GM19372 (cell line): ENCODE measurements around the gene CDK17.

Experiments used
- ATAC-seq: cut with Tn5 transposase; IDR thresholded peaks from one replicate; pipeline ENCODE4 v1.9.1; 2021; ENCODE audit warnings: mild to moderate bottlenecking, low read depth, moderate library complexity; ENCODE audit not compliant: unreplicated experiment

The CDK17 gene

GRCh38 chr12:96274331-96274730, 125.9 kb downstream of the CDK17 start:
- ATAC-seq: no peak

GRCh38 chr12:96271469-96272199, 128.6 kb downstream of the CDK17 start:
- ATAC-seq: no peak

DNA sequence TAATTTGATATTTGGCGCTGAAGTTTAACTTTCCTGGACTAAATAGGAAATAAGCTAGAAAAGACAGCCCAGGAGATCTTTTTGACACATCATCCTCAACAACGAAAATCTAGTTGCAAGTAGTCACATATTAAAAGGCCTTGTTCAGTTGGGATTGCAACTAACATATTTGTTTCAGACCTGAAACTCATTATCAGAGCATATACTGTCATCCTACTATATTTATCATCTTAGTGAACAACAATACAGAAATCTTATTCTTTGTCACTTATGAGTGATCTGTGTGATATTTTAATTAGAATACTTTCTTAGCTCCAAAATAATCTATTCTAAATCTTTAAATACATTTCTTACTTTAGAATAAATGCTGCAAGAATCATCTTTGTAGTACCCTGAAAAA, 134.0 kb downstream of the CDK17 start:
- no peak for ATAC-seq

GRCh38 chr12:96265836-96266235, 134.4 kb downstream of the CDK17 start:
- ATAC-seq: no peak

DNA sequence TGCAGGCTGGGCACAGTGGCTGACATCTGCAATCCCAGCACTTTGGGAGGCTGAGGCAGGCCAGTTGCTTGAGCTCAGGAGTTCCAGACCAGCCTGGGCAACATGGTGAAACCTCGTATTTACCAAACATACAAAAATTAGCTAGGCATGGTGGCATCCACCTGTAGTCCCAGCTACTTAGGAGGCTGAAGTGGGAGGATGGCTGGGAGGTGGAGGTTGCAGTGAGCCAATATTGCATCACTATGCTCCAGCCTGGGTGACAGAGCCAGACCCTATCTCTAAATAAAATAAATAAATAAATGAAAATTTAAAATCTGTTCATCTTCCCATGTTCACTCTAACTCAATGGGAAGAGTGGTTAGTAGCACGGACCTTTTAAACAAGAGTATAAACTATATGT, 134.8 kb downstream of the CDK17 start:
- ATAC-seq: no peak

DNA sequence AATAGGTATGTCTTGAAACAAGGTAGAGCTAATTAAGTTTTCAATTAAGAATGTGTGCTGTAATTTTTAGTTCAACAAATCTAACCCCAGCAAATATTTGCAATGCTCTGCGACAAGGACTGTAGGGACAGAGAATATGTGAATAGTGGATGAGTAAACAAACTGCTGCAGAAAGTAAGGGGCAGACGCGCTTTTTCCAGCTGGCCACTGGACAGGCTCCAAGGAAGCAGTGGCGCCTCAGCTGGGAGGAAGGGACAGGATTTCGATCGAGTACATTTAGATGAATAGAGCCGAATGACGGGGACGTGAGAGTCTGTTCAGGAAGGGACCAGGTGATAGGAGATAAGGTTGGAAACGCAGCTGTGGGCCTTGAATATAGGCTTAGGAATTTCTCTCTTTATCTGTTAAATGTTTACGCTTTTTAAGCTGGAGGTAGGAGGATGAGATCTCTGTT, 136.8 kb downstream of the CDK17 start:
- ATAC-seq: no peak

DNA sequence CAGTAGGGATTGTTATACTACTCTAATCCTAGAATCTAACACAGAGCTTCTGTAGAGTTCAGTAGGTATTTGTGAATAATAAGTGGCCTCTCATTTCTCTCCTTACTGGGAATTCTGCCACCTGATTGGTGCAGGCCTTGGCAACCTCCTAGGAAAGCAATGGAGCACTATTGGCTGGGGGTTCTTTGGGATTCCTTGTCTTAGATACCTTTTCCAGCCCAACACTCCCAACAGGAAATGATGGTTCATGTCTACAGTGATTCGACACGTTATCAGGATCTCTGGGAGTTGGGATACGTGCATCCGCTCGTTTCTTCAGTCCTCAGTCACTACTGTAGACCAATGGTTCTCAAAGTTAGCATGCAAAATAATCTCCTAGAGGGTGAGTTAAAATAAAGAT, 138.7 kb downstream of the CDK17 start:
- ATAC-seq: no peak

- no peak for ATAC-seq
Measured at GRCh38 chr12:96260644-96261043, 139.6 kb downstream of the CDK17 start.

GRCh38 chr12:96260231-96260630, 140.0 kb downstream of the CDK17 start:
- ATAC-seq: no peak

GRCh38 chr12:96258104-96258961, 141.9 kb downstream of the CDK17 start:
- ATAC-seq: no peak

DNA sequence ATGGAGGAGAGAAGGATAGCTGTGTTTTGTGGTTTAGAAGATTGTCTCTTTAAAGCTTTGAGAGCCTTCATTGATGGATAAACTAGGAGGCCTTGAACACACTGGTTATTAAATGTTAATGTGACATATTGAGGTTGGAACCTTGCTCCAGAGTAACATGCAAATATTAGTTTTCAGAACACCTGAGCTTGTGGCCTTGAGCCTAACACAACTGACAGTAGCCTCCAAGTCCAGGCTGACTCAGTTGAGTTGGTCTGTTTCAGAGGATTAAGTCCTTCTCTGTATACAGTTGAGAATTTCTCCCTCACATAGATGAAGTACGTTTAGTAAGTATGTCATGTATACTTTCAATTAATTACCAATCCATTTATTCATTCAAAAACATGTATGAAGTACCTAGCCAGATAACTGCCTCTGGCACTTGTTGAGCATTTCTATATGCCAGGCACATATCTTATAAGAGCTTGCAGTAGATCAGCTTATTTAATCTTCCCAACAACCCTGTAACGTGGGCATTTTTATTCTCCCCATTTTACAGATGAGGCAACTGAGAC, 142.6 kb downstream of the CDK17 start:
- no peak for ATAC-seq

GRCh38 chr12:96256672-96257361, 143.4 kb downstream of the CDK17 start:
- ATAC-seq: no peak

GRCh38 chr12:96255077-96255476, 145.2 kb downstream of the CDK17 start:
- no peak for ATAC-seq

DNA sequence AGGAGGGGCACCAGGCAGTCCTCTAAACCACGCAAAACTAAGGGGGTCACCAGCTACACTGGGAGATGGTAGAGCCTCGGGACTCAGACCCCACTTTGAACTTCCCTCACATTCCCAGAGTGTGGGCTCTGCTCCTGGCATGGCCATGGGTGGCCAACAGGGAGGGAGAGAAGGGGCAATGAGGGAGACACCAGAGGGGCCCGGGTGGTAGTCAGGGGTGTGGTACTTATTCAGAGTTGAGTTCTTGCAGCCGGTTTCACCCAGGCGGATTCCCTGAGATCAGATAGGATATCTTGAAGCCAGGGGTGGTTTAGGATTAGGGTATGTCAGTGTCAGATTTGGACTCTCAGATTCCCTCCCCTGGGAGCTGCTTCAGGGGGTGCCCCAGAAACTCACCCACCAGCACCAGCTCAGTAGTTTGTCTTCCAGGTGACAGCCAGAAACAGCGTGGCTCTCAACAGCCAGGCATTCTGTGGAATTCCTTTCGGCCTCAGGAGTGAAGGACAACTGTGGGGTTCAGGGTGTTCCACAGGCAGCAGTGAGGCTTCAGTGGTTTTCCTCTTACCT, 150.0 kb downstream of the CDK17 start:
- ATAC-seq: no peak

DNA sequence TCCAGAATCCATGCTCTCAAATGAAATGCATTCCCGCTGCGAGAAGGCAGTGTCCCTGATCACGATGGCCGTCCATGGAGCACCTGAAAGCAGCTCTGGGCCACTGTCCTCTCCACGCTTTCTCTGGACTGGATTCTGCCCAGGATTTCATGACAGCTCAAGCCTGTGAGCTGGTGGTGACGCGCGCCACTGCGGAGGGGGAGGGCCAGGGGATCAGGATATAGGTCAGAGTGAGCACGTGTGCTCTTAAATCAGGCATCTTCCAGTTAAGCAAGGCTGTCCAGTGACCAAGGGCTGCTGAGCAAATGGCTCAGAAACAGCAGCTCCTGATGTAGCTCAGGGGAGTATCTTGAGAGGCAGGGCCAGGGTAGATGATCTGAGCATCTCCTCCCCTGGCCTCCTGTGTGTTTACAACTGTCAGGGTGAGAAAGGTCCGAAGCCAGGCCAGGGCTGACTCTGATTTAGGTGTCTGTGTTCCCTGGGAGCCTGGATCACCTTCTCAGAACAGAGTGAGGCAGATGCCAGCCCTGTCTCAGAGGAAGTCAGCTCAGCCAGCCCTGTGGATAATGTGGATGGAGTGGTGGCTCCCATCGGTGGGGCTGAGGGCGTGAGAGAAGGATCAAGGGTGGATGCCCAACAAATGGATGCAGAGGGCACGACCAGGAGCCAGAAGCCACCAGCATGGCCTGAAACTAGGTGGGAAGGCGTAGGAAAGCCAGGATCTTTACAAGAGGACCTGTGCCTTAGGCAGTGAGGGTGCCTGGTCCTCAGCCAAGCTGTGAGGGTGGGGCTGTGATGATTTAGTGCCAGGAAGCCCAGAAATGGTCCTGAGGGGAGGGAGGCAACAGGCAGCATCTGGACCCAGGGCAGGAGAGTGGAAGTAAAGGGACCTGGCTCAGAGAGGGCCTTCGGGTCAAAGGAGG, 150.8 kb downstream of the CDK17 start:
- ATAC-seq: no peak

- ATAC-seq: no peak
Measured at GRCh38 chr12:96248136-96248931, 151.9 kb downstream of the CDK17 start.

- no peak for ATAC-seq
Measured at GRCh38 chr12:96247563-96247962, 152.7 kb downstream of the CDK17 start.

DNA sequence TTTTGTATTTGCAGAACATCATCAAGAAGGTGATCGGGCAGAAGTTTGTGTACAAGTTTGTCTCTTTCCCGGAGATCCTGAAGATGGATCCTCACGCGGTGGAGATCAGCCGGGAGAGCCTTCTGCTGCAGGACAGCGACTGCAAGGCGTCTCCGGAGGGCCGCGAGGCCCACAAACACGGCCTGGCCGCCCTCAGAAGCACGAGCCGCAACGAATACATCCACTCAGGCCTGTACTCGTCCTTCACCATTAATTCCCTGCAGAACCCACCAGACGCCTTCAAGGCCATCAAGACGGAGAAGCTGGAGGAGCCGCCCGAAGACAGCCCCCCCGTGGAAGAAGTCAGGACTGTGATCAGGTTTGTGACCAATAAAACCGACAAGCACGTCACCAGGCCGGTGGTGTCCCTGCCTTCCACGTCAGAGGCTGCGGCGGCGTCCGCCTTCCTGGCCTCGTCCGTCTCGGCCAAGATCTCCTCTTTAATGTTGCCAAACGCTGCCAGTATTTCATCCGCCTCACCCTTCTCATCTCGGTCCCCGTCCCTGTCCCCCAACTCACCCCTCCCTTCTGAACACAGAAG, 153.2 kb downstream of the CDK17 start:
- no peak for ATAC-seq
